Kasumi-1 (cell line): ENCODE data around the gene PITPNM1.
"Not testable (repeated sequence)": the region's sequence is repeated elsewhere in the genome, so short reads cannot be mapped to it uniquely, and the experiment has no call there.

ENCODE experiments used
- DNase-seq, 2 experiments: peaks; one replicate each; lab custom pipeline; 2025; lab: John Stamatoyannopoulos, UW

PITPNM1 gene

GRCh38 chr11:67504950-67505581, at the start of gene PITPNM1:
Gene PITPNM1, minus strand, starts transcription at chr11:67505363. Its CDS starts 1,183 bp downstream, at chr11:67504180.
- DNase-seq: peak; percentile 41 to 49

- not testable (repeated sequence) for DNase-seq
Observed at GRCh38 chr11:67551697-67552096, 46.5 kb upstream of the PITPNM1 start.

GRCh38 chr11:67551127-67551526, 46.0 kb upstream of the PITPNM1 start:
- DNase-seq: no peak

- no peak for DNase-seq
Observed at GRCh38 chr11:67548555-67549110, 43.5 kb upstream of the PITPNM1 start.

- not testable (repeated sequence) for DNase-seq
Observed at GRCh38 chr11:67548112-67548511, 42.9 kb upstream of the PITPNM1 start.

- DNase-seq: no peak
Observed at GRCh38 chr11:67545280-67545679, 40.1 kb upstream of the PITPNM1 start.

GRCh38 chr11:67544616-67545242, 39.6 kb upstream of the PITPNM1 start:
- no peak for DNase-seq

- DNase-seq: no peak
Observed at GRCh38 chr11:67543585-67543984, 38.4 kb upstream of the PITPNM1 start.

GRCh38 chr11:67542971-67543370, 37.8 kb upstream of the PITPNM1 start:
- DNase-seq: no peak

- DNase-seq: no peak
Observed at GRCh38 chr11:67542169-67542568, 37.0 kb upstream of the PITPNM1 start.

- no peak for DNase-seq
Observed at GRCh38 chr11:67541198-67541597, 36.0 kb upstream of the PITPNM1 start.

GRCh38 chr11:67539550-67539949, 34.4 kb upstream of the PITPNM1 start:
- DNase-seq: no peak

GRCh38 chr11:67538823-67539505, 33.8 kb upstream of the PITPNM1 start:
- no peak for DNase-seq

GRCh38 chr11:67538306-67538705, 33.1 kb upstream of the PITPNM1 start:
- no peak for DNase-seq

GRCh38 chr11:67535561-67535960, 30.4 kb upstream of the PITPNM1 start:
- DNase-seq: no peak

GRCh38 chr11:67534070-67534679, 29.0 kb upstream of the PITPNM1 start:
- peak in 1 of 2 experiments; percentile 6 for DNase-seq

GRCh38 chr11:67532889-67533288, 27.7 kb upstream of the PITPNM1 start:
- DNase-seq: no peak

- no peak for DNase-seq
Observed at GRCh38 chr11:67530282-67530592, 25.1 kb upstream of the PITPNM1 start.

- DNase-seq: no peak
Observed at GRCh38 chr11:67528376-67528775, 23.2 kb upstream of the PITPNM1 start.

- DNase-seq: no peak
Observed at GRCh38 chr11:67525275-67525976, 20.3 kb upstream of the PITPNM1 start.

- no peak for DNase-seq
Observed at GRCh38 chr11:67524480-67524808, 19.3 kb upstream of the PITPNM1 start.
